NCI-H345 (cell line): ENCODE results near the gene DIPK1A.

Experiments used
- DNase-seq: peaks from one replicate; lab custom pipeline; 2025; lab: John Stamatoyannopoulos, UW

Gene DIPK1A

GRCh38 chr1:92961131-92961895 lies at the start of gene DIPK1A:
TSS of gene DIPK1A (minus strand) at chr1:92961462. CDS start at chr1:92961429, 33 bp downstream.
- peak; percentile 85 for DNase-seq

- DNase-seq: no peak
These were observed 46.8 kb upstream of the DIPK1A start for GRCh38 chr1:93007941-93008577.

GRCh38 chr1:93005252-93005598 lies 44.0 kb upstream of the DIPK1A start:
- DNase-seq: no peak

GRCh38 chr1:93004566-93005251 lies 43.4 kb upstream of the DIPK1A start:
- DNase-seq: no peak

GRCh38 chr1:93003981-93004380 lies 42.7 kb upstream of the DIPK1A start:
- DNase-seq: no peak

- DNase-seq: no peak
These were observed 41.5 kb upstream of the DIPK1A start for GRCh38 chr1:93002781-93003180.

- no peak for DNase-seq
These were observed 40.6 kb upstream of the DIPK1A start for GRCh38 chr1:93001893-93002292.

GRCh38 chr1:93000751-93001175 lies 39.5 kb upstream of the DIPK1A start:
- DNase-seq: no peak

- no peak for DNase-seq
These were observed 39.0 kb upstream of the DIPK1A start for GRCh38 chr1:93000291-93000690.

- DNase-seq: no peak
These were observed 37.6 kb upstream of the DIPK1A start for GRCh38 chr1:92998821-92999220.

- no peak for DNase-seq
These were observed 34.5 kb upstream of the DIPK1A start for GRCh38 chr1:92995441-92996430.

GRCh38 chr1:92994105-92994712 lies 32.9 kb upstream of the DIPK1A start:
- DNase-seq: peak; percentile 76

- DNase-seq: no peak
These were observed 32.3 kb upstream of the DIPK1A start for GRCh38 chr1:92993581-92993980.

GRCh38 chr1:92992877-92993276 lies 31.6 kb upstream of the DIPK1A start:
- no peak for DNase-seq

GRCh38 chr1:92992054-92992453 lies 30.8 kb upstream of the DIPK1A start:
- no peak for DNase-seq

GRCh38 chr1:92990828-92991227 lies 29.6 kb upstream of the DIPK1A start:
- peak; percentile 24 for DNase-seq

GRCh38 chr1:92989936-92990583 lies 28.8 kb upstream of the DIPK1A start:
- no peak for DNase-seq

GRCh38 chr1:92989253-92989652 lies 28.0 kb upstream of the DIPK1A start:
- DNase-seq: no peak

- no peak for DNase-seq
These were observed 26.2 kb upstream of the DIPK1A start for GRCh38 chr1:92987462-92987861.

GRCh38 chr1:92985101-92985500 lies 23.8 kb upstream of the DIPK1A start:
- DNase-seq: no peak
